Ramos (cell line): Measurements from ENCODE around the gene FSD1.

Experiments used
- in situ Hi-C: fragments of 300-500 bp; cut with MboI; formaldehyde crosslinking; loops from one replicate; pipeline ENCODE4 v1.14.3; 2022; ENCODE audit warnings: low sequenced_read_pairs; ENCODE audit not compliant: unreplicated experiment

FSD1 gene

DNA sequence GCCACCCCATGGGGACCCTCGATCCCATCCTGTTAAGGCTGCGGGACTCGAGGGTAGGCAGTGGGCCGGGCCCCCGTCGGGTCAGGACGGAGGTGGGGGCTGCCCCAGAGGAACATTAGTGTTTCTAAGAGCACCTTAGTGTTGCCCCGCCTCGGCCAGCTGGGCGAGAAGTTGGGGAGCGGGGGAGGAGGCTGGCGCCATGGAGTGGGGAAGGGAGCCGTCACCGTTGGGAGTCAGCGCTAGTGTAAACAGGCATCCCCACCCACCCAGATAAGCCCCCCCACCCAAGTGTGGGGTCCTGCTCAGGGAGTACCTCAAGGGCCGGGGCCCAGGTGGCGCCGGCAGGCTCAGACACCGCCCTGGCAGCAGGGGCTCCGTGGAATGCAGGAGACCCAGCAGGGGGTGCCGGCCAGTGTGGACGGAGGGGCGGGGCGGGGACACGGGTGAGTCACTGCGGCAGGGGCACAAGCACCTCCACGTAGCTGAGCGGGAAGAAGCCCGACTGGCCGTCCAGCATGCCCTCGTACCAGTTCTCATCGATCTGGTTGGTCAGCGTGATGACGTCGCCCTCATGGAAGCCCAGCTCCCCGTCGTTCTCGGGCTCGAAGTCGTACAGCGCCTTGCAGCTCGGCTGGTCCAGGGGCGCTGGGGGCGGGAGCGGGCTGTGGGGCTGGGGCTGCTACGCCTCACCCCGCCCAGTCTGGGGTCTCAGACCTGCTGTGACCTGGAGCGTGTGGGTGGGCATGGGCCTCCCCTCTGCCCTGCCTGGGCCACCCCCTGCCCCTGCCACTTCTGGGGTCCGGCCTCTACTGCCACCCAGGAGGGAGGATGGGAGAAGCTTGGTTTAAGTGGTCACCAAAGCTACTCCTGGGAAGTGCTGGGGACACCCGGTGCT, 57.0 kb downstream of the FSD1 start:
- in situ Hi-C loops, result no loop called here

DNA sequence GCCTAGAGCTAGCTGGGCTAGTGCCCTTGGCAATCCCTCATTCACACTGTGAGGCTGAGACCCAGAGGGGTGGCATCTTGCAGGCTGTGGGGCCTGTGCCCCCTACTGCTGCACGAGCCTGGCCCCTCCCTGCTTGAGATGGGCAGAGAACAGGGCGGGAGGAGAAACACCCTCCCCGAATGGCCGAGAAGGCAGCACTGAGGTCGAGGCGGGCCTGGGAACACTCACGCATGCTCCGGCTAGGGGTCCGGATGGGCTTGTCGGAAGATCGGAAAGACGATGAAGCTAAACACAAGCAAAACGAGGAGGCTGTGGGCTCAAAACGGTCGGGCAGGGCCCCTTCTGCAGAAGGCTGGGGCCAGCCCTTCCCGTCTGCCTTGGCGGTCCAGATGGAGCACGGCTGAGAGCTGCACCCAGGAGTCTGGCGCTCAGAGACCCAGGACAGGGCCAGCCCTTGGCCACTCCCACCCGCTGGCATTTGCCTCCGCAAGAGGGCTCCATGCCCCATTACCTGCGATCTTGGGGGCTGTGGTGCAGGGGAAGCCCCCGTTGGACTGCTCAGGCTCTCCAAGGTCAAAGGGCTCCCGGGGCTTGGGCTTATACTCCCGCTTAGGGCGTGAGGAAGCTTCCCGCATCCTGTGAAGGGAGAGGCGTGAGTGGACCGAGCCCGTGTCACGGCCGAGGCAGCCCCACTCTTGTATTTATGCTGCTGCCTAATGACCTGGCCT, 57.9 kb downstream of the FSD1 start:
- in situ Hi-C loops, result no loop called here

- in situ Hi-C loops, result no loop called here
Measured at GRCh38 chr19:4362831-4363545, 58.6 kb downstream of the FSD1 start.

DNA sequence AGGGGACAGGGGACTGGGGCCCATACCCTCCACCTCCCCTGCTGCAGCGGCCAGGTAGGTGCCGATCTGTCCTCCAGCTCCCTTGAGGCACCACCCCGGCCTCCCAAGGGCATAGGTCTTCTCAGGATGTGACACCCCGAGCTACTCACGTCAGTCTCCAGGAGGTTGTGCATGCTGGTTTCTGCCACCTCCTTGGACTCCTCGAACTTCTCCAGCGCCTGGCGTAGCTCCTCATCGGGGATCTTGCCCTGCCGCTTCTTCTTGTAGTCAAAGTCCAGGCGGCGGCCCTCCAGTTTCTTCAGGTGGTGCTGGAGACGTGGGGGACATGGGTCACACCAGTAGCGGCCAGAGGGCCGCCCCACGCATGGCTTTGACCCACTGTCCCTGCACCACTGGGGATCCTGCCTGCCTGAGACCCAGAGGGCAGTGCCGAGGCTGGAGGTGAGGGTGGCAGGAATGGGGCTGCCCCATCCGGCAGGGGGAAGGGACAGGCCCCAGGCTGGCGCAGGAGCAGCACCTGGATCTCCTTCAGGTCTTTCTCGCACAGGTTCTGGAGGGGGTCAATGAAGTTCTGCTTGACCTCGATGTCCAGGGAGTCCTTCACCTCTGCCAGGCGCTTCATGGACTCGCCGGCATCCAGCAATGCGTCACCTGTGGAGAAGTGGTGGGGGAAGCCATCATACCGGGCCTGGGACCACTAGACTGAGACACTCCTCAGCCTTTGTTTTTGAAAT, 59.3 kb downstream of the FSD1 start:
- in situ Hi-C loops, result no loop called here

DNA sequence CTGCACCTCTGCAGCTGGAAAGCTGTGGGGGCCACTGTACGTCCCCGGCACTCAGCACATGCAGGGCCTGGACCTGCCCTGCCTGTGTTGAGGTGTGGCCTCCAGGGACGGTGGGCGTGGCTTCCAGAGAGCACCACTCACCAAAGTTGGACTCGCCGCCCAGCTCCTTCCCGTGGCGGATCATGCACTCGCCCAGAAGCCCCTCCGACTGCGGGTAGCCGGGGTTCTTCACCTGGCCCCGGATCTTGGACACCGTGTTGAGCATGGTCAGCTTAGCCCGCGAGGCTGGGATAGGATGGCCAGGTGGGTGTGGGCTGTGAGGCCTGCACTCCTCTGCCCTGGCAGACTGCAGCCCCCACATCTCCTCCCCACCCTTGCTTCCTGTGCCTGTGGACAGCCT, 60.9 kb downstream of the FSD1 start:
- in situ Hi-C loops, result no loop called here

- in situ Hi-C loops, result no loop called here
Measured at GRCh38 chr19:4365791-4366665, 61.6 kb downstream of the FSD1 start.

DNA sequence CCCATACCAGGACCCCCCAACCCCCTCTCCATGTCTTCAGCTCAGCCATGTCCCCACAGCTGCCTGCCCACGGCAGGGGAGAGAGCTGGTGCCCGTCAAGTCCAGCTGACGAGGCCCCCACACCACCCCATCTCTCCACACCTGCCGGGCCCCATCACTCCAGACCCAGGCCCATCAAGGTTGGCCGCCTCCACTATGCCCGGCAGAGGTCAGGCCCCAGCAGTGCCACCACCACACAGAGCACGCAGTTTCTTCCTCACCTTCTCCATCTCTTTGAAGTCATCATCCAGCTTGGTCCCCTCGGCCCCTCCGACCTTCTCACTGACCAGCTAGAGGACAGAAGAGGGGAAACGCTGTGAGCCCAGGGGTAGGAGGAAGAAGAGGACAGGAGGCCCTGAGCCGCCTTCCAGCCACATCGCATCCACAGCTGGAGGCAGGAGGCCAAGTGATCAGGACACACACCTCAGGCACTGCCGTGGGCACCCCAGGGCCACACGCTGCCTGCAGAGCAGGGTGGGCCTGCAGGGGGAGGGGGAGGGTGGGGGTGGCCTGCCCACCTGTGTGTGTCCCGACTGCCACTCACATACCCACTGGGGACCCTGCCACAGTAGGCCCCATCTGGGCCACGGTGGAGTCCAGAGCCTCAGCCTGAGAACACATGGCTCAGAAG, 62.4 kb downstream of the FSD1 start:
- in situ Hi-C loops, result no loop called here

DNA sequence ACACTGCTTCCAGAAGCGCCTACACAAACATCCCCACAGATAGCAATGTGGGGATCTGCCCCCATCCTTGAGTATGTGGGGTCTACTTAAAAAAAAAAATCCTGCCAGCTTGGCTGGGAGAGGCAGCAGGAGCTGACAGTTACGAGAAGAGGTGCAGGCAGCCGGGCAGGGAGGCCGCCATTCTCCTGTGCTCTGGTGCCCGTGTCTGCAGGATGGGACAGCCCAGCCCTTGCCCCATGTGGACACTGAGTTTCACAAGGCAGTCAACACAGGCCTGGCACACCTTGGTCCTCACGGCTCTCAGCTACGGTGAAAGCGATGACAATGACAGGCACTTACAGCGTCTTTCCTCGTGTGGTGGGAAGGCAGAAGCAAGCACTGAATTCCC, 62.9 kb downstream of the FSD1 start:
- in situ Hi-C loops, result no loop called here

DNA sequence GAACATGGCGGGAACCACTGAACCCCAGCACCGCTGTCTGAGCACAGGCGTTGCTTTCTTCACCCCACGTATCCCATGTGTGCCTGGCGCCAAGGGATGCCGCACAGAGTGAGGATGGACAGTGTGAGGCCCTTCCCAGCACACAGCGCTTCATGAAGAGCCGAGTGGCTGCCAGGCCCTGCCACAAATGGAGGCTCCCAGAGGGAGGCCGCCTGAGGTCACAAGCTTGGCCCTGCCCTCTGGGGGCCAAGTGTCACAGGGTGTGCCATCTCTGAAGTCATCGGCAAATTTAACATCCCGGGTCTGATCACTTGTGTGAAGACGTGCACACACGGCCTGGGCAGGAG, 63.4 kb downstream of the FSD1 start:
- in situ Hi-C loops, result no loop called here

GRCh38 chr19:4368128-4368820, 63.9 kb downstream of the FSD1 start:
- in situ Hi-C loops, result no loop called here

DNA sequence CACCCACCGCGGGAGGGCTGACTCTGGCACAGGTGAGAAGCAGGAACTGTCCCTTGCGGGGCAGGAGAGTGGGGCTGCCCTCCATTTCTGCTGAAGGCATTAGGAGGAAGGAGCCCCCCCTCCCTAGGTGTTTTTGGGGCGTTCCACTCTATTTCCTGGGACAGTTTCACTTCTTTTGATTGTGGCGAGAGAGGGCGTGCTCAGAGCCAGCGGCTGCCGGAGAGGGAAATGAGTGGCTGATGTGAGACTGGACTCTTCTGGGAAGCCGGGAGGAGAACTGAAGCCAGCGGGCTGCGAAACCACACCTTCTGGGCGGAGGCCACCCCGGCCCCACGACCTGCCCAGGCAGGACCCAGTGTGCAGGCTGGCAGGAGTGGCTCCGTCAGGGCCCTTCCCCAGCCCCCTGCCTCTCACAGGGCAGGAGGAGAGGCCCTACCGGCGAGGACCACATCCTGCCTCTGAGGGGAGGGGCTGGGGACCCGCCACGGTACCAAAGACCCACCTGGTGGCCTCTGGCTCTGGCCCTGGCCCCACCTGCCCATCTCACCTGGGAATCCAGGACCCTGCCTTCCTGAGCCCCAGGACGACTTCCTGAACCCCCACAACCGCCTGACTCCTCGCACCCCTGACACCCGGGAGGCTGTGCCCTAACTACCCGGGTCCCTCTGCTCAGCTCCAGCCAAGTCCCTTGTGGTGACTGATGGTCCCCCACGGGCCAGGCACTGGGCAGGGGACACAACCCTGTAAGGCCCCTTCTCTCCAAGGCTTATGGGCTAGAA, 64.9 kb downstream of the FSD1 start:
- in situ Hi-C loops, result no loop called here

- in situ Hi-C loops, result no loop called here
Measured at GRCh38 chr19:4369888-4370260, 65.5 kb downstream of the FSD1 start.

GRCh38 chr19:4370418-4371041, 66.1 kb downstream of the FSD1 start:
- in situ Hi-C loops, result no loop called here

GRCh38 chr19:4371247-4372164, 67.1 kb downstream of the FSD1 start:
- in situ Hi-C loops, result no loop called here

DNA sequence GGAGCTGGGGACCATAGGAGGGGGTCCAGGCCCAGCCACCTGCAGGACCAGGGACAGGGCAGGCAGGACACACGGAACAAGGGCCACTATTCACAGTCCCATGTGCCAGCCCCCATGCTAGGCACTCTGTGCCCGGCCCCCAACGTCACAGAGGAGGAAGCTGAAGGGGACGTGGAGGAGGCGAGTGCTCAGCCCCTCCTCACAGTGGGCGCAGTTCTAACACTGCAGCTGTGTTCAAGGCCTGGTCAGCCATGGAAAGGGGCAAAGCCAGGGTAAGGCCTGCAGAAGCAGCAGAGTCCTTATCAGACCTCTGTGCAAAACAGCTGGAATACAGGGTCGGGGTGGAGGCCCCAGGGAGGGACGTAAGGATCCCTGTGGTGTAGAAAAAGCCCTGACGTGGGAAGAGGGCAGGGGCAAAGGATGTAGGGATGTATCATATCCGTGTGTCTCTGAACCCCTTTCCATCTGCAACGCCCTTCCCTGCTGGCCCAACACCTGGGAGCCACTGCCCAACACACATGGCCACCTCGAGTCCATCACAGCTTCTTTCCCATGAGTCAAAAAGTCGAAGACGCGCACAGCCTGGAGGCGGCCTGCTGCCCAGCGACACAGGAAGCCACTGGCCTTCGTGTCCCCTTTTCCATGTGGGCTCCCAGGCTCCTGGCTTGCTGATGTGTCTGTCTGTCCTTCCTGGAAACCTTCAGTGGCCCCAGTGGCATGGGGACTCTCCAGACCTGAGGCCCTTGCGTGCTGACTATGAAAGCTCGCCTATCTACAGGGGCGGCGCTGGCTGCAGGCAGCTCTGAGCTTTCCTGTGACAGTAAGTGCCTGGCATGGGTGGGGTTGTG, 68.0 kb downstream of the FSD1 start:
- in situ Hi-C loops, result no loop called here
